GM21529 (cell line): ENCODE measurements around the gene CPT2.

Experiments used
- ATAC-seq: cut with Tn5 transposase; IDR thresholded peaks from one replicate; pipeline ENCODE4 v1.9.1; 2021; ENCODE audit not compliant: unreplicated experiment

CPT2 gene

DNA sequence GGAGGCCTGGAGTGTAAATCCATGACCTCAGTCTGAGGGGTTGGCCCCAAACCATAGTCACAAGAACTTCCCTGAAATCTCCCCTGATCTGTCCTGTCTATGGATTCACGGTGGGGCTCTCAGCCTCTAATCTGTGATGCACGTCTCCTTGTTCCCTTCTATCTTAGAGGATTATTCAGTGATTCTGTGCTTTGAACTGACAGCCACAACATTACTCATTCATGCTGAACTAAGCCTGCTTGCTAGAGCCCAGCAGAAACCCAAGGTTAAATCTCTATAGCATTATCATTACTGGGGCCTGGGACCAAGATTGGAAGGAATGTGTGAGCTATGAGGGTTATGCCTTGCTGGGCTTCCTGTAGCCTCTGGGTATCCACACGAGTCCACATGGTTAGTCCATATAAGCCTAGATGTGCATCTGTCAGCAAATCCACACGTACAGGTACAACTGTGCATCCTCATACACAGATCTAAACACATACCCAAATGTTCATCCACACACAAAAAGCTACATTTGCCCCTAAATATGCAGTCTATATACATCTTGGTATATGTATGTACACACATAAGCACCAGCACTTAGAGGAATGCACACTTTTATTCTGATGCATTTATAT, 64.1 kb downstream of the CPT2 start:
- no peak for ATAC-seq

DNA sequence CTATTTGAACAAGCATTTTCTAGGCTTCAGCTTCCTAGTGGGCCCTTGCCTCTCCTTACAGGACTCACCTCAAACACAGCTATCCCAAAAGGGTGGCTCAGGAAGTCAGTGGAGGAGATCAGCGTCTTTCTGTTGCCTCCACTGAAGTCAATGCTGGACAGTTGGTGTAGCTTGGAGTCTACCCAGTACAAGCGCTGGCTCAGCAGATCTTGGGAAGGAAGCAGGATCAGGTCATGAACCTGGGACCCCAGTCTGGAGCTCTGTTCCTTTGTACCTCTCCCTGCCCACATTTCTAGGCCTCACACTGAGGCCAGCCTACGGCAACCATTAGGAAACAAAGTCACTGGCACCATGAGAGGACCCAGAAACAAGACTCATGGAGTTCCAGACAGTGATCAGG, 65.4 kb downstream of the CPT2 start:
- no peak for ATAC-seq
